ENCODE measurements around the gene CFAP90.

The CFAP90 gene, protein sequence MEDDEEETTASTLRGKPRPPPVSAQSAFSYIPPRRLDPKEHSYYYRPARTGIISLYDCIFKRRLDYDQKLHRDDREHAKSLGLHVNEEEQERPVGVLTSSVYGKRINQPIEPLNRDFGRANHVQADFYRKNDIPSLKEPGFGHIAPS

DNA sequence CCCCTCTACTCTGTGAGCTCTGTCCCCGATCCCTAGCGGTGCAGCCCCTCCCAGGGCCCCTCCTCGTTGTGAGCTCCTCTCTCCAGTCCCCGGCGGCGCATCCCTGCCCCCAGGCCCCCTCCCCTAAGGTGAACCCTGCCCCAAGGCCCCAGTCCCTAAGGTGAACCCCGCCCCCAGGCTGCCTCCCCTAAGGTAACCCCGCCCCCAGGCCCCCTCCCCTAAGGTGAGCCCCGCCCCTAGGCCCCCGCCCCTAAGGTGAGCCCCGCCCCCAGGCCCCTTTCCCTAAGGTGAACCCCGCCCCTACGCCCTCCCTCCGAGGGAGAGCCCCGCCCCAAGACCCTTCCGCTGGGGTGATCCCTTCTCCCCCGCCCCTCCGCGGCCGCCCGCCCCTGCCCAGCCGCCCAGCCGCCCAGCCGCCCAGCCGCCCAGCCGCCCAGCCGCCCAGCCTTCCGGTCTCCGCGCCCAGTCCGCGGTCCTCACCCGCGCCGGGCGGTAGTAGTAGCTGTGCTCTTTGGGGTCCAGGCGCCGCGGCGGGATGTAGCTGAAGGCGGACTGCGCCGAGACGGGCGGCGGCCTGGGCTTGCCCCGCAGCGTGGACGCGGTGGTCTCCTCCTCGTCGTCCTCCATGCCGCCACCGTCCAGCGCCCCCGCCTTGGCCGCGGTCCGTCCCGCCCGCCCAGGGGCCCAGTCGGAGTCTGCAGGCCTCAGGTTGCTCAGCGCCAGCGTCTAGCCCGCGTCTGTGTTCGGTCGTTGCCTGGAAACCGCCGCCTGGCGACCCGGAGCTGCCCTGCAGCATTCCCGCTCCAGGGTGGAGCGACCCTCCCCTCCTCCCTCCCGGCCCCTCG is at the start of gene CFAP90:
Gene CFAP90, minus strand, starts transcription at position 739 of the 845 bp plus-strand sequence. Its CDS starts 112 bp downstream, at position 627.
- DNase-seq (ENCODE audit: low spot score) (no peak), FAIRE-seq (no peak)

DNA sequence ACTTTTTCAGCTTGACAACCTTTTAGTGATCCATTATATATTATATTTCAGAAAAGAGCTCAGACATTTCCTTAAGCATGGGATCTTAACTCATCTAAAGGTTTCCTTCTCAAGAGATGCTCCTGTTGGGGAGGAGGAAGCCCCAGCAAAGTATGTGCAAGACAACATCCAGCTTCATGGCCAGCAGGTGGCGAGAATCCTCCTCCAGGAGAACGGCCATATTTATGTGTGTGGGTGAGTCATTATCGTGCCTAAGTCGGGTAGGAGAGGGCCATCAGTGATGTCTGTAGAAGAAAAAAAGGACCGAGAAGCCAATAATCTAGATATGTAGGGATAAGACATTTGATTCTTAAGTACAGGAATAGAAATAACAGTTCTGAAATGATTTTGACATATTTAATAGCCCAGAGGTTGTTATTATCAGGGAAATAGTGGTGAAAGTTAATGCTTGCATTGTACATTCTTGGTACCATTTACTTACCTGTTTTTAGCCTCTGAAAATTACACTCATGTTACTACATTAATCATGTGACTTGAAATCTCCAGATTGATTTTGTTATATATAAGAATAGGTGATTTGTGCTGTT is 46.2 kb upstream of the CFAP90 start:
- FAIRE-seq (no peak), DNase-seq (ENCODE audit: low spot score) (peak; percentile 65)

DNA sequence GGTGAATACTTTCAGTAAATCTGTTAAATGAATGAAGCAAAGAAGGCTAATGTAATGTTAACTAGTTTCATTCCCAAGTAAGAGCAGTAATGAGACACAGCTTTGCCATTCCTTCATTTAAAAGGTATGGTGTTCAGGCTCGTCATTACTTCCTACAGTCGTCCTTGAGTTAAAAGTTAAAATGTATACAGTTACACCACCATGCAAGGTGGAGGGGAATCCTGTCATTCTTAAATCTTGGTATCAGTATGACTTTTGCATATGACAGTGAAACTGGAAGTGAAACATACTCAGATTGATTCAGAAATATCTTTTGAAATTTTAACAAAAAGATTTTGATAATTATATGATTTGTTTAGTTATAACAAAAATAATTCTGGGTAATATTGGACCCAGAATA is 43.9 kb upstream of the CFAP90 start:
- no peak for DNase-seq (ENCODE audit: low spot score)
- FAIRE-seq: no peak

DNA sequence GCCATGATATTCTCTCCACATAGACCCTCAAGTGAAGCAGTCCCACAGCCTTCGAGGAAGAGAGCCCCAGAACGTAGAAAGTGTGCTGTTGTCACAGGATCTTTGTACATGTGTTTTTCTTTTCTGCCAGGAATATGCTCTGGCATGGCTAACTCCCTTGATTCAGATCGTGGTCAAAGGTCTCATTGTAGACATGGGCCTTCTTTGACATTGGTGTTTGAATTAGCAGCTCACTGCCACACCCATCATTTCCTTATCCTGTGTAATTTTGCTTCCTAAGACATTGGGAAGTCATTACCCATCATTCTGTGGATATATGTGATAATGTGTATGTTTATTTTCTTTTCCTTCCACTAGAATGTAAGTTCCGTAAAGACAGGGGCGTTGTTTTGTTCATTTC is 43.5 kb upstream of the CFAP90 start:
- FAIRE-seq: no peak
- DNase-seq (ENCODE audit: low spot score): no peak

DNA sequence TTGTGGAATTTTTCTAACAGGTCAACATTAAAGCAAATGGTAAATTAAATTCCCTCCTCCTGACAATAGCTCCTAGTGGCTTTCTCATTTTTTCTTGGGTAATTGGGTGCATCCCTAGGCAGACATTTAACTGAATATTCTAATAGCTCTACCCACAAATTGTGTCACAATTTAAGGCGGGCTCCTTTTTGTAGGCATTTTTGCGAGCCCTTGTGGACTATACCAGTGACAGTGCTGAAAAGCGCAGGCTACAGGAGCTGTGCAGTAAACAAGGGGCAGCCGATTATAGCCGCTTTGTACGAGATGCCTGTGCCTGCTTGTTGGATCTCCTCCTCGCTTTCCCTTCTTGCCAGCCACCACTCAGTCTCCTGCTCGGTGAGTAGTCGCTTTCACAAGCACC is 38.0 kb upstream of the CFAP90 start:
- no peak for FAIRE-seq
- no peak for DNase-seq (ENCODE audit: low spot score)

DNA sequence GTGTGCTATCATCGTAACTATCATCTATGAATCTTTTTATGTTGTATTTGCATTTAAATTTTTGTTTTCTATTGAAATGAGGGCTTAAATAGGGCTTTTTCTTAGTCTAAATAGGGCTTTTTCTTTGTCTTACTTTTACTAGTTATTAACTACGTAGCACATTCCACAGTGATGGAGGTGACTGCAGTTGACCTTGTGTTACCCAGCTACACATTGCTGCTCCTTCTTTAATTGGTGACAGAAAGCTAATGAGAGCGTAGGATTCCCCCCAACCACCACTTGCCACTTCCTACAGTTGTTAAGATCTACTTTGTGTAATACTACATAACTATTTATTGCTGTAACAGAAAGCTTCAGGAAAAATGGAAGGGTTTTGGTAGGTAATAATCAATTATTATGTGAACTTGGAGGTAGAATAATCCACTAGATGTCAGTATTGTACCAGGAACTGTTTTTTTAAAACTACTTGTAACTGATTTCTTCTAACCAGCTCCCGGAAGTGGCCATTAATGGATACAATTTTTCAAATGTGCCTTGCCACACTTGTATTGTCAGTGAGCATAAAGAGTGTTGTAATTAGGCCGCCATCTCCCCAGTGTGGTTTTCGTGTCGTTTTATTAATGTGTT is 36.0 kb upstream of the CFAP90 start:
- DNase-seq (ENCODE audit: low spot score) (peak; percentile 23), FAIRE-seq (no peak)

DNA sequence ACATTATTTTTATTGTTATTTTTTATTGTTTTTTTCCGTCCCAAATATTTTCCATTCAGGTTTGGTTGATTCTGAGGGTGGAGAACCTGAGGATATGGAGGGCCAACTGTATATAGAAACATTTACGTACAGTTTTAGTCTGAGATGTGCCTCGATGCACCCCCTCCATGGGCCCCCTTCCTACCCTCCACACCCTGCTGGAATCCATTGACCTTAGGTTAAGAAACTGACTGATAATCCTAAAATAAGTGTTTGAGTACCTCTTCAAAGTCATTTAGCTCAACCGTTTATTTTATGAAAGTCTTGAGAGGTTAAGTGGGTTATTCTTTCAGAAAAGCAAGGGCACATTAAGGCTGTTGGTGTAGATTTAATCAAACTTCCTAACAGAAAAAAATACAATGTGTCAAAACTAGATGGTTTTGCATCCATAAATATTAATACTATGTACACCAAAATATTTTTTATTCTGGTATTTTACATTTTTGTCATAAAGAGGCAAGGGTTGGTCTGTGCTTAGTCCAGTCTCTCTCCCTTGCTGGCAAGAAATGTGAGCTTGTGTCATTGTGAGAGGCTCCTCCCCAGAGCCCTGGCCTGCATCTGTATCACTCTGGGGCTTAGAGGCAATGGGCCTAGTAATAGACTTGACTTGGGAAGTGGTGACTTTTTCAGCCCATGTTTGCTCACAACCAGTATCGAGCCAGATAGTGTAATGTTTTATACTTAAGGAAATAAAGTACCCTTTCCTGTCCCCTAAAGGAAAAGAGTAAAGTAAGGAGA is 33.7 kb upstream of the CFAP90 start:
- no peak for FAIRE-seq
- no peak for DNase-seq (ENCODE audit: low spot score)

DNA sequence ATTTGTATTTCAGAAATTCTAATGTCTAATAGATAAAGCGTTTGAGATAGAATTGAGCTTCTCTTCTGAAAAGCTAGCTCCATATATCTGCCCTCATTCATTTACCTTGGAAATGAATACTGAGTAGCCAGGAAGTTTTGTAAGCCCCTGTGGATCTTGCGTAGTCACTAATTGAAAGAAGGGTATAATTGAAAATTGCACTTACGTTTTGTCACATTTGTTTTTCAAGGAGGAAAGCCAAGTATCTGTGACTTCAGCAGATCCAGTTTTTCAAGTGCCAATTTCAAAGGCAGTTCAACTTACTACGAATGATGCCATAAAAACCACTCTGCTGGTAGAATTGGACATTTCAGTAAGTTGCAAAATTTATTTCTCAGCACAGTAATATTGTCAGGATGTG is 32.0 kb upstream of the CFAP90 start:
- no peak for DNase-seq (ENCODE audit: low spot score)
- FAIRE-seq: no peak

DNA sequence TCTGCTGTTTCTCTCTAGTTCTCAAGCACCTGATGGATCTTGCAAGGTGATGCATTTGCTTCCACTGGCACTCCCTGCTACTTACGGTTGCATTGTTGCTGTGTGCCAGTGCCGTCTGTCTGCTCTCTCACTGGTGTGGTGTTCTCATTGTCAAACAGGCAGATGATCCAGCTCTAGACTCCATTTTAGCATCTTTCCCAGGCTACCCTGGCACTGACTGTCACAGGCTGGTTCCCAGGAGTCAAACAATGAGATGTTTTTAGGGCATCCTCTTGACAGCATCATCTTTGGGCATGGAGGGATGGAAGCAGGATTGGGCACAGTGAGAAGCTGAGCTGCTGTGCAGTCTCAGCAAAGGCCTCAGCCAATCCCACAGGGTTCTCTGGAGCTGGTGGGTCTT is 30.9 kb upstream of the CFAP90 start:
- DNase-seq (ENCODE audit: low spot score): no peak
- no peak for FAIRE-seq

DNA sequence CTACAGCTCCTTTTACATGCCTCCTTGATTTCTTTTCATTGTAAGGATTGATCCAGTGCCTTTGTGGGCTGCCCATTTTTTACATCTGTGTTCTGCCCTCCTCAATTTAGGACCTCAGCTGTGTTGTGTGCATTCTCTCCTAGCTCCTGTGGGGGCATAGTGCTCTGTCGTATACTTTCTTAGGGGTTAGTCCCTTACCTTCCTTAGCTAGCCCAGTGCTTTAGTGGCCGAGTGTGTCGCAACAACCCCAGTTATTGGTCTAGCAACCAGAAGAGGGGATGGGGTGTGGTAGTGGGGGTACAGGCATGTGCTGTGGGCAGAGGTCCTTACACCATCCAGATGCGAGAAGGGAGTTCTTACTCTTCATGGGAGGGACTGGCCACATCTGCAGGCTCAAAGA is 30.2 kb upstream of the CFAP90 start:
- no peak for FAIRE-seq
- DNase-seq (ENCODE audit: low spot score): no peak

DNA sequence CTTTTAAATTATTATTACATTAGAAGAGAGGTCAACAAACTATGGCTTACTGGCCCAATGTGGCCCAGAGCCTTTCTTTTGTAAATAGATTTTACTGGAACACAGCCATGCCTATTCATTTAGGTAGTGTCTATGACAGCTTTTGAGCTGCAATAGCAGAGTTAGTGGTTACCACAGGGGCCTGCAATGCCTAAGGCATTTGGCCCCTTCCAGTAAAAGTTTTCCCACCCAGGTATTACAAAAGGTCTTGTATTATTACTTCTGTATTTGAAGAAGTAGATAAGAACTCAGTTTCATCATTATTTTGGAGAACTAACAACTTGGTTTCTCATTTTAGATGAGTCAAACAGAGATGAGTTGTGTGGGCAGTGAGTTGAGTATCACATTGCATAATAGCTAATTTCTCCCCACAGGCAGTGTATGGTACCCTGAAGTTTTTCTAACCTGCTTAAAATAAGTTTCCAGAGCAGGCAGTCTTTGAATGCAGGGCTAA is 27.5 kb upstream of the CFAP90 start:
- DNase-seq (ENCODE audit: low spot score) (no peak), FAIRE-seq (no peak)

DNA sequence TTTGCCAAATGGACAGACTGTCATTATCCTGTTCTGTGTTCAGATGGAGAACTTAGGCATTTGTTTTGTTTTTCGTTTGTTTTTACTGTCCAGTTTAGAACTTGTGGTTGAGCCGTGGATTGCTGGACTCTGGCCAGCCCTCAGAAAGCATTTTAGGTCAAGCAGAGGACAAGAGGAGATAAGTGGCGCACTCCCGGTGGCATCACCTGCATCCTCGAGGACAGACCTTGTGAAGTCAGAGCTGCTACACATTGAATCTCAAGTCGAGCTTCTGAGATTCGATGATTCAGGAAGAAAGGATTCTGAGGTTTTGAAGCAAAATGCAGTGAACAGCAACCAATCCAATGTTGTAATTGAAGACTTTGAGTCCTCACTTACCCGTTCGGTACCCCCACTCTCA is 26.9 kb upstream of the CFAP90 start:
- no peak for DNase-seq (ENCODE audit: low spot score)
- FAIRE-seq: no peak

DNA sequence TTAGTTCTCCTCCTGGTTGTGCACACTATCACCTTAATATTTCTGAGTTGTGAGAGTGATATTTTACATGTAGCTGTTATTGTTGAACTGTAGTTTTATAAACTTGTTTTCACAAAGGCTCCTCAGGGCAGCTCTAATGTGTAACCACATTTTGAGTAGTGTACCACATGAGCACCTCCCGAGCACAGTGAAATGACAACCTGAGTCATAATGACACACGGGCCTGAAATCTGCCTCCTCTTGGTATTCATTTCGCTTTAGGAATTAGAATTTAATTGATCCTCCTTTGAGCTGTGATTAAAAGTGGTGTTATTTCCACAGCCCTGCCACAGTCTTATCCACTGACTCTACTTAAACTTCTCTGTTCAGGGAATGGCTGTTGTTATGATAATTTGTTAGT is 25.9 kb upstream of the CFAP90 start:
- FAIRE-seq (no peak), DNase-seq (ENCODE audit: low spot score) (no peak)

DNA sequence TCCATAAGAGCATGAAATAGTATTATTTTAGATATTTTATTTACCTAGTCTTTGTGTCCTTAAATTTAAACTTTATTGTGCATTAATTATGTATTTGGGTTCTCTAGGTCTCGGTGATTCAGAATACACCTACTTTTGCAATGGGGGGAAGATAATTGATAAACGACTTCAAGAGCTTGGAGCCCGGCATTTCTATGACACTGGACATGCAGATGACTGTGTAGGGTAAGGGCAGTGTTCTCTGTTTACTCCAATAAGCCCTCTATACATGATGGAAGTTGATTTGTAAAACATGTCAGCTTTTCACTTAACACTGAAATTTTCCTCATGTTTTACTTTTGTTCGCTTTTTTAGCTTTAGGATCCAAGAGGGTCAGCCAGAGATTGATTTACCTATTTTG is 24.2 kb upstream of the CFAP90 start:
- DNase-seq (ENCODE audit: low spot score): no peak
- FAIRE-seq: no peak

DNA sequence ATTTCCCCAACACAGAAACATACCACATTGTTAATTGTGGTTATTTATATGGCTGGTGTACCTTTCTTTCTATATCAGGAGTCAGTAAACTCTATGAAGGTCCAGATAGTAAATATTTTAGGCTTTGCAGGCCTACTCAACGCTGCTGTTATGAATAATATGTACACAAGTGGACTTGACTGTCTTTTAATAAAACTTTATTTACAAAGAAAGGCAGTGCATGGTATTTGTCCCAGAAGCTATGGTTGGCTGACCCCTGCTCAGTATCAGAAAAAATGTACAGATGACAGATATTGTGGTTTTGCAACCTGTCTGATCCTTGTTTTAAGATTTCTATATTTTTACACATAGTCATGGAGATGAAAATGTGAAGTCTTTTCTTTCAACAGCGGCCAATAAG is 23.7 kb upstream of the CFAP90 start:
- no peak for DNase-seq (ENCODE audit: low spot score)
- FAIRE-seq: no peak

DNA sequence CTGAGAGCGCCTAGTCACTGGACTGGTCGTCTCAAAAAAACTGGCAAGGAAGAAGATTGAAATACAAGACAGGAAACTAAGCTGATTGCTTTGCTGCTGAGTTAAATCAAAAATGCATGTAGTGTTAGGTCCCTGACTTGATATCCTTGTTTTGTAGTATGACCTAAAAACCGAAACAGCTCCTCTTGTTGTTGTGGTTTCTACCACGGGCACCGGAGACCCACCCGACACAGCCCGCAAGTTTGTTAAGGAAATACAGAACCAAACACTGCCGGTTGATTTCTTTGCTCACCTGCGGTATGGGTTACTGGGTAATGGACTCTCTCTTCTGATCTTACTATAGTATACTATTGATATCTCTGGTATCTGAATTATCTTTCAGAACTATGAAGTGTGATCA is 22.3 kb upstream of the CFAP90 start:
- DNase-seq (ENCODE audit: low spot score) (no peak), FAIRE-seq (no peak)

DNA sequence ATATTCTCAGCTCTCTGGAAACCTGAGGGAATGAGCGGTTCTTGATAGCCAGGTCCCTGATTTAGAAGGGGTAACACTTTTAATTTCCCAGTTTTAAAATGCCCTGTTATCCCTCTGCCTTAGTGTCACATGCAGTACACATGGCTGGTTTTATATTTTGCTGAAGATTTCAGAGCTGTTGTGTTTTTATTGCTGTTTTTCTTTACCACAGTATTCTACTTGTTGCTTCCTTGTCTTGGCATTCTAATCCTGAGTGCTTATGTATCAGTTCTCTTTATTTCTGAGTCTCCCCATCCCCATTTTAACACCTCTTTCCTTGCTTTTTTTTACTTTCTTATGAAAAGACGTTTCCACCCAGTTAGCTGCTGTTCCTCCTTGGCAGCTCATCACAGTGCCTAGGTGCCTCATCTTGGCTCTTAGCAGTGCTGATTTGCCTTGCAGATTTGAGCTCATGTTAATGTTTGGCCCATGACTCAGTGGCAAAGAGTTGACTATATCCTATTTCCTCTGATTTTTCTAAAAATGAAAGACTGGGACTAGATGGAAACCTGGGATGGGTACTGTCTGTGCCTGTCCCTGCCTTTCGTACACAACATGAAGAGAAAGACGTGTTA is 21.7 kb upstream of the CFAP90 start:
- FAIRE-seq (no peak), DNase-seq (ENCODE audit: low spot score) (no peak)

DNA sequence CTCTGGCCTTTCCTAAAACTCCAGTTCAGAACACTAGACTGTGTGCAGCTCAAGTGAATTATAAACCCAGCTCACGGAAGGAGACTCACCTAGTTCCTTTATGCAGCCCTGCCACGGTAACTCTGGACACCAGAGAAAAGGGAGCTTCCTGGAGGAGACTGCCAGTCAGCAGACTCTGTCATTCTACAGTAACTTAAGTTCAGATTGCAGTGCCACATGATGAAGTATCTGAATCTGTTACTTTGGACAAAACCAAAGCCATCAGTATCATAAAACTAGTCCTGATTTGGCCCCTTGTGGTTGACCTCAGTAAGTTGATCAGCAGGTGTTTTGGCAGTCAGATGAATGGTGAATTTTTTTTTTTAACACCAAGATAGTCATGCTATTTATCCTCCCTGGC is 20.7 kb upstream of the CFAP90 start:
- DNase-seq (ENCODE audit: low spot score) (no peak), FAIRE-seq (no peak)

DNA sequence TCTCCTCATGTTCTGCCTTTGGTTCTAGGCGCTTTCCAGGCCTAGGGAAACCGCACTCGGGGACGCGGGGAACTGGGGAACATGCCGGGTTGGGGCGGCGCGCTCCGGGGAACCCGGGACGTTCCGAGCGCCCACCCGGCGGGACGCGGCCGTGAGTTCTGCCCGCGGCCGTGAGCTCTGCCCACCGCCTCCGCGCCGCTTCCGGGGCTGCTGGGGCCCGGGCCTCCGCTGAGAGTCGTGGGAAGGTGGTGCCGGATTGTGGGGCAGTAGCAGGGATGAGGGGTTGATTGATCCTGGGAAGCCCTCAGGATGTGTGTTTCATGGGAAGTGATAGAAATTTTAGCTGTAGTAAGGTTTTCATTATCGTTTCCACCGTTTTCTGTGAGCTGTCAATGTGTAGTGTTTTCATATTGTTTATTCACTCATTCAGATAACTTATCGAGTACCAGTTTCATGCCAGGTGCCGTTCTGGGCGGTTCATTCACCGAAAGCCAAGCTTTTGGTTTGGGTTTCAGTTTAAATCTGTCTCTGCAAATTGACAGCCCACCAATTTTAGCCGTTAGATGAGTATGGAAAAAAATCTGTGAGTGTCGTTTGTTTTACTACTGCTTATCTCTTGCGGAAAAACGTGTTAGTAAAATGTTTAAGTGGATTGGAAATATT is 18.7 kb upstream of the CFAP90 start:
- DNase-seq (ENCODE audit: low spot score): peak; percentile 41
- FAIRE-seq: no peak

DNA sequence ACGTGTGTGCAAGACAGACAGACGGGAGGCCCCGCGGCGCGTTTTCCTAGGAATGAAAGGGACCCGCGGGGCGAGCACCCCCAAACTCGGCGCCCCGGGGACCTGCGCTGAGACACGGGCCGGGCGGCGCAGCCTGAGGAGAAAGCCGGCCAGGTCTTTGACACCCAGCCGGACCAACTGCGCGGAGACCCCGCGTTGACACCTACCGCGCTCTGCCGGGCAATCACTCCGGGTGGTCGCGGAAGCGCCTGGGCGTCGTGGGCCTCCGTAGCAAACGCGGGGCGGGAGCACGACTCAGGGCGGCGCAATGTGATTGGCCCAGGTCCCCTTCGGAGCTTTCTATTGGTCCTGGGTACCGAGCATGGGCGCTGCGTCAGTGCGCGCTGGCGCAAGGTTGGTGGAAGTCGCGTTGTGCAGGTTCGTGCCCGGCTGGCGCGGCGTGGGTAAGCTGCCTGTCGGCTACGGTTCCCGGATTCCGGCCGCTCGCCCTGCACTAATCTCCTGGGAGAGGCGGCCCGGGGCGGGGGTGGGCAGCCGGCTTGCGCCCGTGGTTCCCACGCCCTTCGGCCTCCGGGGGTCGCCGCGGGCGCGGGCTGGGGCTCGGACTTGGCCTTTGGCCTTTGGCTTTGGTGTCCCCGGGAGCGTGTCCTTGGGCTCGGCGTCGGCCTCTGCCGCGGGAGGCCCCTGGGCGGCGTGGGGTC is 18.0 kb upstream of the CFAP90 start, which contains the start of the genes FASTKD3 and MTRR:
Gene FASTKD3, minus strand, starts transcription at position 259 of the 701 bp plus-strand sequence. CDS start 948 bp downstream, outside the sequence.
Gene MTRR, plus strand, starts transcription at position 376 of the 701 bp plus-strand sequence. CDS start 1,647 bp downstream, outside the sequence.
- FAIRE-seq: peak; percentile 97
- peak; percentile 98 for DNase-seq (ENCODE audit: low spot score)

Measured in urothelium cell line (cell line).